OCI-LY3 (cell line): ENCODE measurements around the gene ALDH1L1.

Source experiments
- CTCF ChIP-seq: fragments of 200-600, 300-600 bp; sonication (generic); IDR thresholded peaks from 2 replicates; pipeline ENCODE4 v1.5.1; 2014; ENCODE audit warnings: antibody characterized with exemption, low read length, low read depth
- EZH2phosphoT487 ChIP-seq: fragments of 200-600 bp; shearing (Covaris generic); IDR thresholded peaks from 2 replicates; pipeline ENCODE4 v1.6.1; 2018; ENCODE audit warnings: antibody characterized with exemption, mixed run types, low read depth

GRCh38 chr3:126179825-126180476 is 435 bp downstream of the ALDH1L1 start:
- TF ChIP-seq CTCF (no peak), EZH2phosphoT487 (no peak)
